Neural cell (in vitro differentiated cells): ENCODE measurements around the gene CABP2. TPM values are rescaled to one million over a fixed set of nuclear protein-coding genes. Genes with fewer than 3 reads are reported as not detected.
"Not testable (repeated sequence)": the region's sequence is repeated elsewhere in the genome, so short reads cannot be mapped to it uniquely, and the experiment has no call there.

Experiments
- H2AFZ ChIP-seq: fragments of 200-600, 300-800 bp; sonication (generic), shearing (Covaris generic); 2 replicates; pipeline ENCODE4 v1.6.0; 2014; ENCODE audit warnings: low read depth, mild to moderate bottlenecking, antibody characterized with exemption, low read length, moderate library complexity
- H3F3A ChIP-seq: fragments of 200-600 bp; shearing (Covaris generic); 2 replicates; pipeline ENCODE4 v1.6.1; 2016; ENCODE audit warnings: mild to moderate bottlenecking, moderate library complexity, mixed read lengths, antibody characterized with exemption, low read length; ENCODE audit not compliant: insufficient read depth, poor library complexity, severe bottlenecking
- H3K27ac ChIP-seq: fragments of 200-600, 300-800 bp; sonication (generic), shearing (Covaris generic); 2 replicates; pipeline ENCODE4 v1.5.1; 2014; ENCODE audit warnings: mild to moderate bottlenecking, low read length, moderate library complexity
- H3K27me3 ChIP-seq: fragments of 300-800, 200-600 bp; sonication (generic), shearing (Covaris generic); 2 replicates; pipeline ENCODE4 v1.6.0; 2014; ENCODE audit warnings: mild to moderate bottlenecking, low read depth, low read length, moderate library complexity; ENCODE audit not compliant: insufficient read depth
- H3K36me3 ChIP-seq: fragments of 300-800, 200-600 bp; sonication (generic), shearing (Covaris generic); 2 replicates; pipeline ENCODE4 v1.5.1; 2014; ENCODE audit warnings: mild to moderate bottlenecking, antibody characterized with exemption, low read length, moderate library complexity; ENCODE audit not compliant: insufficient read depth
- H3K4me2 ChIP-seq: fragments of 300-800, 200-600 bp; sonication (generic), shearing (Covaris generic); 2 replicates; pipeline ENCODE4 v1.6.0; 2014; ENCODE audit warnings: mild to moderate bottlenecking, low read length
- H3K4me3 ChIP-seq: fragments of 300-800, 200-600 bp; sonication (generic), shearing (Covaris generic); 2 replicates; pipeline ENCODE4 v1.5.1; 2014; ENCODE audit warnings: mild to moderate bottlenecking, low read length, moderate library complexity
- H3K79me2 ChIP-seq: fragments of 200-600 bp; shearing (Covaris generic); replicated peaks from 2 replicates; pipeline ENCODE4 v1.6.0; 2014; ENCODE audit warnings: mild to moderate bottlenecking, low read length, moderate library complexity; ENCODE audit not compliant: insufficient read depth
- H3K9ac ChIP-seq: fragments of 300-800, 200-600 bp; sonication (generic), shearing (Covaris generic); 2 replicates; pipeline ENCODE4 v1.6.1; 2016; ENCODE audit warnings: mild to moderate bottlenecking, low read length, mixed read lengths
- H3K9me2 ChIP-seq: fragments of 200-600 bp; shearing (Covaris generic); 2 replicates; pipeline ENCODE4 v1.6.1; 2016; ENCODE audit warnings: mild to moderate bottlenecking, low read length, mixed read lengths; ENCODE audit not compliant: insufficient read depth
- H3K9me3 ChIP-seq: fragments of 200-600, 300-800 bp; sonication (generic), shearing (Covaris generic); 2 replicates; pipeline ENCODE4 v1.6.1; 2016; ENCODE audit warnings: mild to moderate bottlenecking, mixed run types, low read length, moderate library complexity, mixed read lengths
- H4K20me1 ChIP-seq: fragments of 200-600 bp; shearing (Covaris generic); 2 replicates; pipeline ENCODE4 v1.6.1; 2016; ENCODE audit warnings: mild to moderate bottlenecking, mixed run types; ENCODE audit not compliant: insufficient read depth
- CTCF ChIP-seq: fragments of 450-650 bp; IDR thresholded peaks from 2 replicates; pipeline ENCODE4 v1.5.1; 2014; ENCODE audit warnings: antibody characterized with exemption, mild to moderate bottlenecking, moderate library complexity; ENCODE audit not compliant: poor library complexity, severe bottlenecking
- EP300 ChIP-seq: fragments of 450-650 bp; conservative IDR thresholded peaks from 2 replicates; pipeline ENCODE4 v1.6.1; 2014; ENCODE audit warnings: antibody characterized with exemption, mild to moderate bottlenecking, moderate library complexity; ENCODE audit not compliant: poor library complexity, severe bottlenecking
- EZH2 ChIP-seq: fragments of 200-600, 300-800 bp; shearing (Covaris generic), sonication (generic); IDR thresholded peaks from 2 replicates; pipeline ENCODE4 v1.6.1; 2014; ENCODE audit warnings: antibody characterized with exemption, low read length, borderline replicate concordance, mild to moderate bottlenecking; ENCODE audit not compliant: insufficient read depth, poor library complexity, severe bottlenecking
- MXI1 ChIP-seq: fragments of 450-650 bp; conservative IDR thresholded peaks from 2 replicates; pipeline ENCODE4 v1.6.1; 2014; ENCODE audit warnings: antibody characterized with exemption, mild to moderate bottlenecking; ENCODE audit not compliant: poor library complexity, severe bottlenecking
- POLR2AphosphoS5 ChIP-seq: IDR thresholded peaks from 2 replicates; pipeline ENCODE4 v1.6.1; 2012
- RAD21 ChIP-seq: fragments of 450-650 bp; conservative IDR thresholded peaks from 2 replicates; pipeline ENCODE4 v1.6.1; 2014; ENCODE audit warnings: antibody characterized with exemption, mild to moderate bottlenecking, moderate library complexity
- REST ChIP-seq: IDR thresholded peaks from 2 replicates; pipeline ENCODE4 v1.6.1; 2012; ENCODE audit warnings: borderline replicate concordance
- SMC3 ChIP-seq: fragments of 450-650 bp; conservative IDR thresholded peaks from 2 replicates; pipeline ENCODE4 v1.6.1; 2014; ENCODE audit warnings: antibody characterized with exemption, mild to moderate bottlenecking, moderate library complexity; ENCODE audit not compliant: poor library complexity
- TAF1 ChIP-seq: IDR thresholded peaks from 2 replicates; pipeline ENCODE4 v1.6.1; 2012; ENCODE audit warnings: low read depth
- polyA plus RNA-seq: library from polyadenylated mRNA; depleted of rRNA; stranded (reverse); fragments of >200 nt; gene quantifications from 2 replicates; pipeline ENCODE4 v1.2.3, GENCODE V29; 2014

The CABP2 gene
- polyA plus RNA-seq, 1 donor from 2014 or later = not detected

- H3K9ac ChIP-seq = no peak overlapping the region
- H3K27ac ChIP-seq = no peak overlapping the region
- no peaks in the 10 kb centered on the region for H4K20me1 ChIP-seq
- no peaks in the 10 kb centered on the region for H3F3A ChIP-seq
- no peaks in the 10 kb centered on the region for H3K36me3 ChIP-seq
- no peak overlapping the region for H3K4me3 ChIP-seq
- no peak overlapping the region for H3K4me2 ChIP-seq
- H3K9me3 ChIP-seq = no peaks in the 10 kb centered on the region
- H2AFZ ChIP-seq = no peak overlapping the region
- no peaks in the 10 kb centered on the region for H3K27me3 ChIP-seq
- no peaks in the 10 kb centered on the region for H3K79me2 ChIP-seq
- no peaks in the 10 kb centered on the region for H3K9me2 ChIP-seq
- no peak for TF ChIP-seq EP300
- TF ChIP-seq REST = no peak
- no peak for TF ChIP-seq EZH2
- TF ChIP-seq CTCF = no peak
- no peak for TF ChIP-seq TAF1
- no peak for TF ChIP-seq RAD21
- TF ChIP-seq POLR2AphosphoS5 = no peak
- no peak for TF ChIP-seq MXI1
- no peak for TF ChIP-seq SMC3
These were observed 9.1 kb downstream of the CABP2 start for GRCh38 chr11:67514116-67514515.

- not testable (repeated sequence) for H3K9me2 ChIP-seq, H3K4me2 ChIP-seq, H3K36me3 ChIP-seq, H3K4me3 ChIP-seq, H4K20me1 ChIP-seq, H3F3A ChIP-seq, H3K27ac ChIP-seq, H3K9ac ChIP-seq, H3K9me3 ChIP-seq, H3K79me2 ChIP-seq, H2AFZ ChIP-seq, H3K27me3 ChIP-seq
These were observed 11.7 kb downstream of the CABP2 start for GRCh38 chr11:67511558-67511957.

GRCh38 chr11:67510023-67510345 is 13.3 kb downstream of the CABP2 start:
- H3K9ac ChIP-seq = no peak overlapping the region

More at GRCh38 chr11:67510023-67510345, 13.3 kb downstream of the CABP2 start:
- no peaks in the 10 kb centered on the region for H3K9me2 ChIP-seq
- H3K27ac ChIP-seq = no peak overlapping the region
- H3F3A ChIP-seq = no peaks in the 10 kb centered on the region
- no peaks in the 10 kb centered on the region for H4K20me1 ChIP-seq
- no peaks in the 10 kb centered on the region for H3K9me3 ChIP-seq
- TF ChIP-seq EZH2 (no peak), TAF1 (no peak), SMC3 (no peak), CTCF (no peak), EP300 (no peak), RAD21 (no peak), POLR2AphosphoS5 (no peak), REST (no peak), MXI1 (no peak)
- no peak overlapping the region for H3K4me2 ChIP-seq
- no peaks in the 10 kb centered on the region for H3K79me2 ChIP-seq
- H3K4me3 ChIP-seq = no peak overlapping the region
- H2AFZ ChIP-seq = no peak overlapping the region
- no peaks in the 10 kb centered on the region for H3K27me3 ChIP-seq
- no peaks in the 10 kb centered on the region for H3K36me3 ChIP-seq
